Lung (tissue), 12 donors: ENCODE data around the gene URM1. TPM values are rescaled to one million over a fixed set of nuclear protein-coding genes. Genes with fewer than 3 reads are reported as not detected.

ENCODE experiments used
- ATAC-seq: fragments of 200-7000 bp; cut with Tn5 transposase; one replicate; pipeline ENCODE4 v1.9.1; 2020; ENCODE audit warnings: moderate number of reproducible peaks; ENCODE audit not compliant: insufficient read depth, low FRiP score
- DNase-seq, 3 donors: peaks; one replicate each; pipeline ENCODE4 v3.0.0-alpha.2; 2013 to 2017
- H3K27ac ChIP-seq, 2 donors: one replicate each; pipeline ENCODE4 v1.5.1; 2013; ENCODE audit warnings: mild to moderate bottlenecking in 2 of 2, moderate library complexity in 2 of 2, control low read depth in 1 of 2, inconsistent platforms in 1 of 2, low read depth in 1 of 2, low read length in 1 of 2
- H3K27me3 ChIP-seq, 3 donors: one replicate each; pipeline ENCODE4 v1.5.1; 2013; ENCODE audit warnings: low read length in 2 of 3; ENCODE audit not compliant: control insufficient read depth in 3 of 3, insufficient read depth in 3 of 3
- H3K36me3 ChIP-seq, 4 donors: one replicate each; pipeline ENCODE4 v1.5.1; 2013; ENCODE audit warnings: low read length in 4 of 4, mild to moderate bottlenecking in 1 of 4, moderate library complexity in 1 of 4; ENCODE audit not compliant: control insufficient read depth in 4 of 4, insufficient read depth in 4 of 4
- H3K4me1 ChIP-seq, 5 donors: one replicate each; pipeline ENCODE4 v1.5.1; 2013; ENCODE audit warnings: low read length in 5 of 5, mild to moderate bottlenecking in 2 of 5, moderate library complexity in 1 of 5; ENCODE audit not compliant: control insufficient read depth in 5 of 5, insufficient read depth in 5 of 5
- H3K4me3 ChIP-seq: one replicate; pipeline ENCODE4 v1.5.1; 2013; ENCODE audit warnings: mild to moderate bottlenecking, control low read depth, moderate library complexity
- H3K9ac ChIP-seq, 2 donors: one replicate each; pipeline ENCODE4 v1.5.1; 2013; ENCODE audit warnings: low read length in 2 of 2, control low read depth in 1 of 2; ENCODE audit not compliant: insufficient read depth in 1 of 2
- H3K9me3 ChIP-seq, 4 donors: one replicate each; pipeline ENCODE4 v1.5.1; 2013; ENCODE audit warnings: low read length in 3 of 4, mild to moderate bottlenecking in 1 of 4, moderate library complexity in 1 of 4; ENCODE audit not compliant: control insufficient read depth in 4 of 4, insufficient read depth in 3 of 4
- CTCF ChIP-seq: IDR thresholded peaks from 2 replicates; pipeline ENCODE4 v1.5.1; 2012; ENCODE audit warnings: mild to moderate bottlenecking; ENCODE audit errors: control extremely low read depth, extremely low read depth
- WGBS, 2 donors: extraction: QIAGEN DNeasy Blood & Tissue Kit; methylation state at CpG; one replicate each; pipeline ENCODE4 v1.1.7; 2013; 5-methylcytosine and 5-hydroxymethylcytosine counted together
- polyA plus RNA-seq, 2 donors: library from polyadenylated mRNA; stranded (reverse); fragments of 200-250 nt; gene quantifications; one replicate each; pipeline ENCODE4 v1.2.1, GENCODE V29; 2013
- total RNA-seq, 2 donors: library from RNA; depleted of rRNA in 1 of 2; stranded (reverse); fragments of >200 nt in 1 of 2; gene quantifications; one replicate each; pipeline ENCODE4 v1.2.1, GENCODE V29; 2014 to 2021
- donor health status: control.
- donor health status: control.
- donor health status: Bipolar disorder and iron deficiency.
- donor health status: healthy.
- donor health status: DM: yes; HTN: yes; CAD: no.

URM1 gene
- total and polyA plus RNA-seq, 4 donors = 35.1 to 67.2 (median 61.3) TPM

- peaks cover 0 to 15% (median 0%) of the 10 kb centered on the region in 5 donors for H3K4me1 ChIP-seq
- no peak overlapping the region for H3K9ac ChIP-seq
- H3K4me3 ChIP-seq = no peak overlapping the region
- no peak for TF ChIP-seq CTCF
- no peaks in the 10 kb centered on the region for H3K9me3 ChIP-seq
- 72 to 87% methylated on average over 2 of the region's 2 CpGs for WGBS, 2 donors
- DNase-seq (no peak), ATAC-seq (no peak)
- no peaks in the 10 kb centered on the region for H3K27me3 ChIP-seq
- no peak overlapping the region for H3K27ac ChIP-seq
- no peaks in the 10 kb centered on the region for H3K36me3 ChIP-seq
Measured at GRCh38 chr9:128415281-128415680, 44.1 kb downstream of the URM1 start.

GRCh38 chr9:128416014-128416413 lies 44.8 kb downstream of the URM1 start:
- H3K4me3 ChIP-seq = no peak overlapping the region
- DNase-seq (peak; percentile 37 to 64 (median 53)), ATAC-seq (no peak)
- no peak overlapping the region for H3K9ac ChIP-seq
- H3K27ac ChIP-seq = no peak overlapping the region
- peaks cover 0 to 16% (median 0%) of the 10 kb centered on the region in 5 donors for H3K4me1 ChIP-seq
- H3K9me3 ChIP-seq = no peaks in the 10 kb centered on the region
- H3K36me3 ChIP-seq = no peaks in the 10 kb centered on the region
- H3K27me3 ChIP-seq = no peaks in the 10 kb centered on the region
- TF ChIP-seq CTCF = no peak
- 46 to 63% methylated on average over 6 of the region's 6 CpGs for whole genome bisulfite sequencing, 2 donors

GRCh38 chr9:128416432-128417019 lies 45.4 kb downstream of the URM1 start:
- Histone ChIP-seq H3K36me3 (no peaks in the 10 kb centered on the region), H3K4me3 (no peak overlapping the region), H3K27ac (no peak overlapping the region), H3K4me1 (peaks cover 0 to 21% (median 1%) of the 10 kb centered on the region in 5 donors), H3K9ac (no peak overlapping the region), H3K27me3 (no peaks in the 10 kb centered on the region), H3K9me3 (no peaks in the 10 kb centered on the region)
- no peak for TF ChIP-seq CTCF
- ATAC-seq (no peak), DNase-seq (no peak)
- 38 to 55% methylated on average over 6 of the region's 6 CpGs for WGBS, 2 donors
